OCI-LY7 (cell line): ENCODE results near the gene TBC1D30.

Experiments
- CTCF ChIP-seq: fragments of 200-600 bp; sonication (generic); conservative IDR thresholded peaks from 2 replicates; pipeline ENCODE4 v1.5.1; 2014; ENCODE audit warnings: mild to moderate bottlenecking, antibody characterized with exemption, low read length, moderate library complexity, mixed read lengths
- EZH2phosphoT487 ChIP-seq: fragments of 200-600 bp; sonication (generic); IDR thresholded peaks from 2 replicates; pipeline ENCODE4 v1.6.1; 2018; ENCODE audit warnings: low read depth, borderline replicate concordance, mild to moderate bottlenecking, mixed run types, antibody characterized with exemption, low read length, moderate library complexity, mixed read lengths

- TF ChIP-seq CTCF, result no peak
- TF ChIP-seq EZH2phosphoT487, result peak; percentile 28; the same call in 1 of the 2 replicates
Measured at GRCh38 chr12:64824130-64824499, 332 bp upstream of the TBC1D30 start.
